Astrocyte of the hippocampus (primary cell): ENCODE measurements around the gene CHMP2B.
"Not testable (repeated sequence)": the region's sequence is repeated elsewhere in the genome, so short reads cannot be mapped to it uniquely, and the experiment has no call there.

ENCODE experiments used
- DNase-seq: peaks from one replicate; pipeline ENCODE4 v3.0.0; 2011; ENCODE audit warnings: low read depth, low spot score

Gene CHMP2B

DNA sequence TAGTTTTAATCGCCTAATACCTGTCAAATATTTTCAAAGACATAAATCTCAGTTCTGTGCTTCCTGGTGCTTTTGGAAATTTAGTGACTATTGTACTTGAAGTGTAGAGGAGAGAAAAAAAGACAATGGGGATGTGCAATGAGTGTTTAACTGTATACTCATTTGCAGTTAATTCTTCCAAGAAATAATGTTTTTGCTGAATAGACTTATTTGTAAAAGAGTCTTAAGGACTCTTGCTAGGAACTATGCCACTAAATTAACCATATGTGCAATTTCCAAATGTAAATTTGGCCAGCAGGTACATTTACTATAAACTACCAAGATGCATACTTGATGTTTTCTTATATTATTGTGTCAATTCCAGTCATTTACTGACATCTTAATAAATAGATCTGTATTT, 2.0 kb downstream of the CHMP2B start:
- no peak for DNase-seq

DNA sequence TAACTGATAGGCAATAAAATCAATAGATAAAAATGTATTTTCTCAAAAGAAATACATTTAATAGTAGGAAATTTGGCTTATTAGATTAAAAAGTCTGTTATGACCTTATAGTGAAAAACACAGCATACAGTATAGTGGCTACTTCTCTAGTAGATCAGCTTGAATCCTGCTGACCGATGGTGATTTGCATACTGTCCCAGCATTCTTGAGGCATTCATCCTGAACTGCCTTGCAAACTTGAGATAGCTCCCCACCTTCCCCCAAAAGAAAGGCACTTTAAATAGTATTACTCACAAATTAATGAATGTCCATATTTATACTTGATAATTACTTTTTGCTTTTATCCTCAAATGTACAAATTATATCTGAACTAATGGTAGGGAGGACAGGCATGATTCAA, 6.7 kb downstream of the CHMP2B start:
- no peak for DNase-seq

DNA sequence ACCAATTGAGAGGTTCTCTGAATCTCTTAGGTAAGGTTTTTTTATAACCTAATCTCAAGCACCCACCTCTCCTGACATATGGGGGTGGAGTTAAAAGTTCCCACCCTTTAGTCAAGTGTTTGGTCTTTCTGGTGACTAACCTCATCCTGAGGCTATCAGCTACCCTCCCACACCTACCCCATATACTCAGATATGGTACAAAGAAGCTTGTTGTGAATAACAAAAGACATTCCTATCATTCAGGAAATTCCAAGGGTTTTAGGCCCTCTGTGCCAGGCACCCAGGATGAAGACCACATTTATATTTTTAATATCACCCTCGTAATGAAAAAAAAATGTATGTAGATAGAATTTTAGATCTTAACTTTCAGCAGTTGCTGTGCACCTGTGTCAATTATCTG, 9.0 kb downstream of the CHMP2B start:
- no peak for DNase-seq

DNA sequence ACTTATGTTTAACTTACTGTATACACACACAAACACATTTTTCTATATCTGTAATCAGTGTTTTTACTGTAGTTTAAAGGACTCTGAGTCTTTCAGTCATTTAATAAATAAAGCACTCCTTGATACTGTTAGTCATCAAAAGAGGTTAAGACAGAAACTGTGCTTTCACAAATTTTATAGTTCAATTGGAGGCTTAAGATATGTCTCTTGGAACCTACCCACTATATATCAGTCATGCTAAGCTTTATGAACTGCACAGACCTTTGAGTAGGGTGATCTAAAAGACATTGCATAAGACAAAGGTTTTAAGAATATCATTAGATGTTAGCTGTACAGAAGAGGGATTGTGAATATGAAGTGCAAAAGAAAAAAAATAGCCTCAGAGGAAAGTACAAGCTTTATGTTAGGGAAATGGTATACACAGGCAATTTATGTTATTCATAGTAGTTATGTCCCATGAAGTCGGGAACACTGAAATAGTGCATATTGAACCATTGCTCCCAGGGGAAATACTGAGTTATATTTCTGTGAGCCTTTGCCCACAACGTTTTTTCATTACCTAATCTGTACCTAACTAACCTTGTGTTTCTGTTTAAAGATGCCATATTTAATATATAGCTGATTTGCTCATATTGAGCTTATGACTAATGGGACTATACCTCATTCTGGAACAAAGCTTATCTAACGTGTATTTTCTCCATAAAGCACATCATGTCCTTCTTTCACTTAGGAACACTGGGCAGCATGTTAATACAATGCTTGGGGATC, 19.7 kb downstream of the CHMP2B start:
- DNase-seq, result no peak

DNA sequence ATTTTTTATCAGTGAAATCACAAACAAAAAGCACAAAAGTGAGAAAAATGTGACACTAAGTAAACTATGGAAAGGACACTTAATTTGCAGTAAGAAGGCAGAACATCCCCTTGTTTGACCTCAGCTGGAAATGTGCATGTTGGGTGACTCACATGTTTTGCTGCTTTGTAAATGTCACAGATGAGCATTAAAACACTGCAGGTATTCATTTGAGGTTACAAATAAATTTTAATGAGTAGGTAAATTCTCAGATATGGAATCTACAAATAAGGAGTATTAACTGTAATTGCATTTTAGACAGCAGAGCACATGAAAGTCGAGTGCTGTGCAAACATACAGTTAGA, 20.3 kb downstream of the CHMP2B start:
- no peak for DNase-seq

DNA sequence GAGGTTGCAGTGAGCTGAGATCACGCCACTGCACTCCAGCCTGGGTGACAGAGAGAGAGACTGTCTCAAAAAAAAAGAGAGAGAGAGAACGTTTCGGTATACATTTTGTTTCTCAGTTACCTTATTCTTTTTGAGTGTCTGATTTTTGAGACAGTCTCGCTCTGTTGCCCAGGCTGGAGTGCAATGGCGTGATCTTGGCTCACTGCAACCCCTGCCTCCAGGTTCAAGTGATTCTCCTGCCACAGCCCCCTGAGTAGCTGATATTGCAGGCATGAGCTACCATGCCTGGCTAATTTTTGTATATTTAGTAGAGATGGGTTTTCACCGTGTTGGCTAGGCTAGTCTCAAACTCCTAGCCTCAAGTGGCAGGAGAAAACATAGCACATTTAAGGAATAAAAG, 21.1 kb downstream of the CHMP2B start:
- not testable (repeated sequence) for DNase-seq

DNA sequence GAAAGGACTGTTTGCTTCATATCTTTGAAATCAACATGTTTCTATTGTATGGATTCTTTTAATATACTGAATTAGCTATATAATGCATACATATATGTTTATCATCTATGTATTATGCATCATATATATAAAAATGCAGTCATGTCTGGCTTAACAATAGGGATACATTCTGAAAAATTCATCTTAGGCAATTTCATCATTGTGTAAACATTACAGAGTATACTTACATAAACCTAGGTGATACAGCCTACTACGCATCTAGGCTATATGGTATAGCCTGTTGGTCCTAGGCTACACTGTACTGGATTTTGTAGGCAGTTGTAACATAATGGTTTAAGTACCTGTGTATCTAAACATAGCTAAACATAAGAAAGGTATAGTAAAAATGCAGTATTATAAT, 21.7 kb downstream of the CHMP2B start:
- no peak for DNase-seq

DNA sequence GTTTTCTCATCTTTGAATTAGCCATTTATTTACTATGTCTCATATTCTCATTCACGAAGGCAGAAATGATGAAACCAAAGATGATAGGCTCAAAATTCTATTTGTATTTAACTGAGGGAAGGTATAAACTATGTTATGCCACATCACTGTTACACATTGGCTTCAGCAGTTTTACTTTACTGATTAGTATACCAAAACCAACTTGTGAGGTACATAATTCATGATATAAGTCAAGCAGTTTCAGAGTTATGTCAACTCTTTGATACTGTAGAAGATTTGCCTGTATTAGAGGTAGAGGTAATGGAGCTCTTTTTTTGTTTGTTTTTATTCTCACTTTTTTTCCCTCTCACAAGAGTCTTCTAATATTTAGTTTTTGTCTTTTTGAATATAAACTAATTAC, 22.9 kb downstream of the CHMP2B start:
- no peak for DNase-seq

DNA sequence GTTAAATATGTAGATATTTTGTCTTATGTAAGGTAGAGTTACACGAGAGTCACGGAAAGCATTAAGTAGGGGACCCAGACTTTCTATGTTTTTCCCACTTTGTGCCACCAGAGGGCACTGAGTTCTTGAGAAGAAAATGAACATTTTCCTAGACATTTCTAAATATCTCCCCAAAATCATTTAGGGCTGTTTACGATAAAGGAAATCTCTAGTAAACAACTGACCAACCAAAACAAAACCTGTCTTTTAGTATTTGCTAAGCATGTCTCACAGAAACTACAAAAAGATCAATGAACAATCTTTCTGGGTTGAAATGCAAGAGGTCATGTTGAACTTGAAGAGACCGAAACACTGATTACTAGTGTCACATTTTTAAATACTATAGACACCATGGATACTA, 33.2 kb downstream of the CHMP2B start:
- DNase-seq, result peak; percentile 70

DNA sequence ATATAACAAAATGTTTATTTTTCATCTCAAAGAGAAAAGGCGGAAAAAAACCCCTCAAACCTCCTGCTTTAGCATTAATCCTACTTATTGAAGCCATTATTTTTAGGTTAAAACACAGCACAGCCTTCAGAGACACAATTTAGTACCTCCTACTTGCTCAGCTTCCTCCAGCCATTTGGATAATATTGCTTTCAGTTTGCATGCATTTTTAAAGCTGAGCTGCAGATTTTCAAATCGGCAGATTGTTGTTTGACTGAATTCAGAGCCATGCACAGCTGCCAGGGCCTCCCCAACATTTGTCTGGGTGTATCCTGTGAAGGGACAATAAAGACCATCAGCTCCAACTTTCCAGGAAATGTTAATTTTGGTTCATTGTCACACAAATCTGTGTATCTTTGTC, 34.8 kb downstream of the CHMP2B start:
- no peak for DNase-seq

DNA sequence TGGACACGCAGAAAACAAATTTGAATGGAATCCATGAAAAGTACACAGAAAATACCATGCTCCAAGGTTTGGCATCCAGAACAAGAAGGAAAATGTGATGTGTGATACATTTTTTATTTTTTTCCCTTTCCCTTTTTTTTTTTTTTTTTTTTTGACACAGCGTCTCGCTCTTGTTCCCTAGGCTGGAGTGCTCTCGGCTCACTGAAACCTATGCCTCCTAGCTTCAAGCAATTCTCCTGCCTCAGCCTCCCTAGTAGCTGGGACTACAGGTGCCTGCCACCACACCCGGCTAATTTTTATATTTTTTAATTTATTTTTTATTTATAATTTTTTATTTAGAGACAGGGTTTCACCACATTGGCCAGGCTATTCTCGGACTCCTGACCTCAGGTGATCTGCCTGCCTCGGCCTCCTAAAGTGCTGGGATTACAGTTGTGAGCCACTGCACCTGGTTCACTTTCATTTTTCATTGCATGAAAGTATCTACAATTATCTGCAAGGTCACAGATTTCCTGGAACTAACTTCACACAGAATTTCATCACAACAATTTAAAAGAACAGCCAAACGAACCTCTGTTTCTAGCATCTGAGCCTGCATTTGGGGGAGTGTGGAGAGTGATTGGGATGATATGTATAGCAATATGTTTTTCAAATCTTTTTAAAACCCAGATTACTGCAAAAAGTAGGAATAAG, 41.0 kb downstream of the CHMP2B start:
- DNase-seq, result no peak

DNA sequence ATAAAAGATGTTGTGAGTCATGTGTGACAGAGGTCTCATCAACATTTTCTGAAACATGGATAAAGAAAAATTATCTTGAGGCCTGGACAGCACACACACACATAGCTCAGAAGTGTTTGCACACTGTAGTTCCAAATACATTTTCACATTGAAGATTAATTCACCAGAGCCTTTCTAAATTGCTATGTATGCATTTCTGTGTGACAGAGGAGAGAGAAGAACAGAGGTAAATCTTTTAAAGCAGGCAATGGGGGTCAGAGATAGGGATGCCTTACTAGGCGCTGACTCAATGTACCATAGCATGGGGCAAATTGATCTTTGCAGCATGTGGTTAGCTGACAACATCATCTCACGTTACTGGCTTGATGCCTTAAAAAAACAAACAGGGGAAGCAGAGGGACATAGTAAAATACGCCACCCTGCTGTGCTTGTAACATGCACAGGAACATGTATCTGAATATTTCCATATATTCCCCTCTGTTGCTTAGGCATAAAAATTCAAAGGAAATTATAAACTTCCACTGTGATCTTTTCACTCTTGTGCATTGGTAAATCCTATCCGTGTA, 41.6 kb downstream of the CHMP2B start:
- DNase-seq, result no peak

DNA sequence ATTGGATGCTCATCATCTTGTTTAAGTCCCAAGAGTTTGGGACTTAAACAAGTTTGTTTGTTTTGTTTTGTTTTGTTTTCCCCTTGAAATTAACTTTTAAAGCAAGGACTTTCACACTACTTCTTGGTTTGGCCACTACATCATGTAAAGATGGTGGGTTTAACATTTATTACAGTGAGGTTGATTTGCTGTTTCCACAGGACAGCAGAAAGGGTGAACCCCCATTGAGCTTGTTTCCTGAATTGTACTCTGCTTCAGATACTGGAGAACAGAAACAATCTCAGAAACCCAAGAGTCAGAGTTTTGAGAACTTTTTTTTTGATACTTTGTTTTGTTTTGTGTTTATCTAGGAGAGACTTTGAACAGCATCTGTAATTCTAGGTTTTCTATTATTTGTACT, 42.6 kb downstream of the CHMP2B start:
- no peak for DNase-seq

DNA sequence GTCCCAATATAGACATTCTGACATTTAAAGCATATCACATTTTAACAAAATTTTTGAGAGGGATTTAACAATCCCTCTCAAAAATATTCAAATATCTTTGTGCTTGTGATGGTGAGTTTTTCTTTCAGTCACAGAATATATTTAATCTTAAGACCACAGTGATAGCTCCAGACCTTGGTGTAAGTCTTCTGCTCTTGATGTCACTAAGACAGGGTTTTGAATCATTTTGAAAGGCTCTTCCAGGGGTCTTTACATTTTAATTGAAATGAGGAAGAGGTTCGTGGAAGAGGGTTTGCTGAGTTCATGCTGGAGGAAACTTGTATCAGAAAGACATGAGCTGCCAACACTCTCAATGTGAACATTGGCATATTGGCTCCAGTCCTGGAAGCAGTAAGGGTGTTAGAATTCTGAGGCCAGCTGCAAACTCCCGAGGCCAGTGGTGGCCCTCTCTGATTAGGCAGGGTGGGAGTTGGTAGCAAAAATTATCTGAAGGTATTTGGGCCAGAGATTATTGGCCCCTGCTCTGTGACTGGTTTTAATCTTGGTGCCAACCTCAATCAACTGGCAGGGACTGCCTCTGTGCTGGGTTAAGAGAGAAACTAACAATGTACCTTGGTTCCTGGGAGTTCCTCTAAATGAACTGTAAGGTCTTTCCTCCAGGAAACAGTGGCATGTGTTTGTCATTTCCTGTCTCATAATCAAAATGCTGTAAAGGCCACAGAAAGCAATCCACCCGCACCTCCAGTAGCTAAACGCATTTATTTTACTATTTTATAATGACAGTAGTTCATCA, 44.0 kb downstream of the CHMP2B start:
- DNase-seq, result peak; percentile 9

DNA sequence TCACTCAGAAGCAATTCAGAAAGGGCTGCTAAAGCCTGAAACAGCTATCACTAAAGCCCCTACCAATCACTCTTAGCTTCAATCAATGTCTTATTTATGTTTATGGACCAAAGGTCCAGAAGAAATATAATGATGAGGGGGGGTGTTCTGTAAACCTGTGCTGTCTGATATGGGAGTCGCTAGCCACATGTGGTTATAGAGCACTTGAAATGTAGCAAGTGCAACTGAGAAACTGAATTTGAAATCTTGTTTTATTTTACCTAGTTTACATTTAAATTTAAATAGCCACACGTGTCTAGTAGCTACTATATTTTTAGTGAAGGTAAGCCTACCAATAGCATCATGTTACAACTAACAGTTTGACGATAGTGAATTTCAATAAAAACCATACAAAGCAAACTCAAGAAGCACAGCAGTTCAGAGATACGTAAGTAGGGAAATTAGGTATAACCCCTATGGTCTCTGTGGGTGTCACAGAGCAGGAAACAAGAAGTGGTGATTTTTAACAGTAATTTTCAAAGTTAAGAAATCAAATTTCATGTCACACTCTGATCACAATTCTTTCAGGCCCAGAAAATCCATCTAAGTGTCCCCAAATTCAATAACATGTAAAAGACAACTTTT, 45.7 kb downstream of the CHMP2B start:
- DNase-seq, result no peak

DNA sequence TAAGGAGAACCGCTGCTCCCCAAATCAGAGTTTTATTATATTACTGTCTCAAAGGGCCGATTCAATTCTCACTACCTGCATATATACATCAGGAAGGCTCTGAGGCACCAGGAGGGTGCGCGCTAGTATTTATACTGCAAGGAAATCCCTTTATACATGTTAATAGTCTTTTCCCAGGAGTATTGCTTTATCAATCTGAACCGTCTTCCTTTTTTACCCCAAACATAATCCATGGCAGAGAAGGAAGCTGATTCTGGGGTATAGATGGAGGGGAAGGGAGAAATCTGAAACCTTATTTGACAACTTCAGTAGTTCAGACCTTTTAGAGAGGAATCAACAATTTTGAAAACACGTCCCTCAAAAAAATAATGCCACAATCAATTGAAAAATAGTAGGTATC, 49.4 kb downstream of the CHMP2B start, which contains the start of gene POU1F1:
TSS of gene POU1F1 (minus strand) at position 101 of the 400 bp plus-strand sequence. CDS start 122 bp downstream, outside the sequence.
- no peak for DNase-seq

DNA sequence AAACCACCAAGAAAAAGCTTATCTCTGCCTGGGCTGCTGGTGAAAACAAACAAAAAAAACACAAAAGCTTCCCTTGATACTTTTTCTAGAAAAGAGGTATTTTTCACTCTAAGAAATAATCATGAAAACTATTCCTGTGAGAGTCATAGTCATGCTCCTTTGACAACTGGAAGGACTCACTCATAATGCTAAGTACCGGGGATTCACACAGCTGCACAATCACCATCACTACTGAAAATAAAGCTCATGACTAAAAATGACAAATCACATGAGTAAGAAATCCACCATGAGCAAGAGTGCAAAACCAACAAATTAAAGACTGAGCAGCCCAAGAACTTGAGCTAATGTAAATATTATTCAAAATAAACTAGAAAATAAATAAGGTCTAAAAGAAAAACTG, 59.9 kb downstream of the CHMP2B start:
- peak; percentile 6 for DNase-seq

DNA sequence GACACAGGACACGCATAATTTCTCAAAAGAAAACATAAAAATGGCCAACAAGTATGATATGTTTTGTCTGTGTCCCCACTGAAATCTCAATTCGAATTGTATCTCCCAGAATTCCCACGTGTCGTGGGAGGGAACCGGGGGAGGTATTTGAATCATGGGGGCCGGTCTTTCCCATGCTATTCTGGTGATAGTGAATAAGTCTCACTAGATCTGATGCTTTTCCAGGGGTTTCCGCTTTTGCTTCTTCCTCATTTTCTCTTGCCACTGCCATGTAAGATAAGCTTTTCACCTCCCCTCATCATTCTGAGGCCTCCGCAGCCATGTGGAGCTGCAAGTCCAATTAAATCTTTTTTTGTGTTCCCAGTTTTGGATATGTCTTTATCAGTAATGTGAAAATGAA, 61.3 kb downstream of the CHMP2B start:
- no peak for DNase-seq

DNA sequence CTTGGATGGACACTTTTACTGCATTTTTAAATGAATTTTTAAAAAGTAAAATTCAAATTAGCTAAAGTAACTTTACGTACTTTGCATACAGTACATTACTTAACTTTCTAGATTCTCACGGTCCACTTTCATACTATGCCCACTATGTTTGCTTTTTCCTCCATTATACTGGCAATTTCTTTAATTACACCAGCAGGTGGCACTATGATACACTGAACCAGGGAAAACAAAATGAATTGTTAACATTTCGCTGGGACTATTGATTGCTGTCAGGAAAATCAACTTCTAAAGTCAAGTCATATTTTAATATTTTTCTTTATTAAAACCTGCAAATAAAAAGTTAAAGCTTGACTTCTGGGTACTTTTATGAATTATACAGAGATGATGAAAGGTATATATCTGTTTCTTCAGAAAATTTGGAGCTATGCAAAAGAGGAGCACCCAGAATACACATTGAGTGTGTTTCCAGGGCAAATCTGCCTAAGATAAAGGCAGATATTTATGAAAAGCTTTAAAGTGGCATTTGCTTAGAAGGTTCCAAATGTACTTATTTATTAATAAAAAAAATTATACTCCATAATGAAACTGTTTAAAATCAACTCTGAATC, 71.1 kb downstream of the CHMP2B start:
- DNase-seq, result peak; percentile 53

DNA sequence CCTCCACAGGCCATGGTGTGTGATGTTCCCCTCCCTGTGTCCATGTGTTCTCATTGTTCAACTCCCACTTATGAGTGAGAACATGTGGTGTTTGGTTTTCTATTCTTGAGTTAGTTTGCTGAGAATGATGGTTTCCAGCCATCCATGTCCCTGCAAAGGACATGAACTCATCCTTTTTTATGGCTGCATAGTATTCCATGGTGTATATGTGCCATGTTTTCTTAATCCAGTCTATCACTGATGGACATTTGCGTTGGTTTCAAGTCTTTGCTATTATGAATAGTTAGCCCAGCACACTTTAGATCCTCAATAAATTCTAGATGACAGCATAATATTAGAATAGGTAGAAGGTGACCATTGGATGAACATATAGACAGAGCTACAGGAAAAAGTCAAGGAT, 77.9 kb downstream of the CHMP2B start:
- DNase-seq, result not testable (repeated sequence)
